ENCODE results near the gene RGS14. TPM values are rescaled to one million over a fixed set of nuclear protein-coding genes. Genes with fewer than 3 reads are reported as not detected.

Gene RGS14, protein sequence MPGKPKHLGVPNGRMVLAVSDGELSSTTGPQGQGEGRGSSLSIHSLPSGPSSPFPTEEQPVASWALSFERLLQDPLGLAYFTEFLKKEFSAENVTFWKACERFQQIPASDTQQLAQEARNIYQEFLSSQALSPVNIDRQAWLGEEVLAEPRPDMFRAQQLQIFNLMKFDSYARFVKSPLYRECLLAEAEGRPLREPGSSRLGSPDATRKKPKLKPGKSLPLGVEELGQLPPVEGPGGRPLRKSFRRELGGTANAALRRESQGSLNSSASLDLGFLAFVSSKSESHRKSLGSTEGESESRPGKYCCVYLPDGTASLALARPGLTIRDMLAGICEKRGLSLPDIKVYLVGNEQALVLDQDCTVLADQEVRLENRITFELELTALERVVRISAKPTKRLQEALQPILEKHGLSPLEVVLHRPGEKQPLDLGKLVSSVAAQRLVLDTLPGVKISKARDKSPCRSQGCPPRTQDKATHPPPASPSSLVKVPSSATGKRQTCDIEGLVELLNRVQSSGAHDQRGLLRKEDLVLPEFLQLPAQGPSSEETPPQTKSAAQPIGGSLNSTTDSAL
- 4.0 and 4.8 TPM in 2 replicates for total RNA-seq (2014; rRNA removed; shearing (Covaris generic))

GRCh38 chr5:177357459-177358351 is at the start of gene RGS14:
Gene RGS14 (plus strand): TSS chr5:177357924. CDS start chr5:177358025, 101 bp downstream.
- no peaks in the 10 kb centered on the region for H3K9me3 ChIP-seq (replicated peaks)
- H3K36me3 ChIP-seq = no peaks in the 10 kb centered on the region
- H3K4me3 ChIP-seq = peak within 1 kb of the TSS; percentile 44
- H3K27me3 ChIP-seq = peaks cover 30% of the 10 kb centered on the region
- H3K4me1 ChIP-seq = peaks cover 8% of the 10 kb centered on the region; the same call in 1 of the 2 replicates
- DNase-seq = peak; percentile 33 to 53
- H3K27ac ChIP-seq = no peak within 1 kb of the TSS

DNA sequence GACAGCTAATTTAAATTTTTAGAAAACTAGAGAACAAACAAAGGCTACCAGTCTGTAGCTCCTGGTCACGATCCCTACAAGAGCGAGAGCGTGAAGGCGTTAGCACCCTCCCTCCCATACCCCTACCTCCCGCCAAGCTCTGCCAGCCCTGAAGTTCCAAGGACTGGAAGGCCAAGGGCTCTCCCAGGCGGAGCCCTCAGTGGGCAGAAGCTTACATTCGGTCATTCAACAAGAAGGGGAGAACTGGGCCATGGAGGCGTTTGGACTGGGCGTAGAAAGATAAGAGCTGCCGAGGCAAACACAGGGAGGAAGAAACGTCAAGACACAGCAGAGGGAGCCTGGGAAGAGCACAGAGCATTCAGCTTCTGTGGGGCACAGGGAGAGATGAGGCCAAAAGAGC is 49.0 kb upstream of the RGS14 start:
- no peak overlapping the region for H3K27ac ChIP-seq
- peaks cover 11% of the 10 kb centered on the region for H3K4me1 ChIP-seq
- peaks cover 29% of the 10 kb centered on the region for H3K36me3 ChIP-seq
- no peak overlapping the region for H3K4me3 ChIP-seq
- no peak for DNase-seq
- no peaks in the 10 kb centered on the region for H3K27me3 ChIP-seq
- H3K9me3 ChIP-seq (replicated peaks) = no peaks in the 10 kb centered on the region

GRCh38 chr5:177309351-177310191 is 48.2 kb upstream of the RGS14 start:
- Histone ChIP-seq H3K36me3 (peaks cover 29% of the 10 kb centered on the region), H3K27ac (0 out of 2 replicates have a peak overlapping the region, but pooled peaks have one; percentile 1), H3K9me3 (replicated peaks) (no peaks in the 10 kb centered on the region), H3K4me1 (peaks cover 11% of the 10 kb centered on the region), H3K4me3 (no peak overlapping the region), H3K27me3 (no peaks in the 10 kb centered on the region)
- DNase-seq = peak; percentile 72 to 85

- H3K27ac ChIP-seq = no peak overlapping the region
- no peak for DNase-seq
- H3K4me3 ChIP-seq = peak overlapping the region; percentile 98
- peaks cover 11% of the 10 kb centered on the region for H3K4me1 ChIP-seq
- no peaks in the 10 kb centered on the region for H3K27me3 ChIP-seq
- peaks cover 26% of the 10 kb centered on the region for H3K36me3 ChIP-seq
- no peaks in the 10 kb centered on the region for H3K9me3 ChIP-seq (replicated peaks)
Observed at GRCh38 chr5:177310332-177310731, 47.4 kb upstream of the RGS14 start.

GRCh38 chr5:177310757-177311391 is 46.9 kb upstream of the RGS14 start:
- Histone ChIP-seq H3K4me1 (peaks cover 11% of the 10 kb centered on the region), H3K4me3 (peak overlapping the region; percentile 98)

DNA sequence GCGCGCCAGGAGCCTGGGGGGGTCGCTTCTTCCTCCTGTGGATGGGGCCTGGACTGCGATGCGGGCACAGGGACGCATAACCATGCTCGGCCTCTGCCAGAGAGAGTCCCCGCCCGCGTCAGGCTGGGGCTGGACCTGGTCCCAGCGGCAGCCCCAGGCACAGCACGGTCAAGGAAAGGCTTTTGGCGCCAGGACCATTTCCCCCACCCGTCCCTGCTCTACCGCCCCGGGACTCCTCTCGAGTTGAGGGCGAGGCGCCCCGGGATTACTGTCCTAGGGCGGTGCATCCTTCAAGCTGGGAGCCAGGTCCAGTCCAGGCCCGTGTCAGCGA is 46.4 kb upstream of the RGS14 start:
- DNase-seq = peak in 1 of 2 experiments; percentile 40
- Histone ChIP-seq H3K27ac (peak overlapping the region; percentile 93), H3K9me3 (replicated peaks) (no peaks in the 10 kb centered on the region), H3K36me3 (peaks cover 16% of the 10 kb centered on the region), H3K27me3 (no peaks in the 10 kb centered on the region), H3K4me1 (peaks cover 11% of the 10 kb centered on the region), H3K4me3 (peak overlapping the region; percentile 98)

More at GRCh38 chr5:177310757-177311391, 46.9 kb upstream of the RGS14 start:
- H3K9me3 ChIP-seq (replicated peaks) = no peaks in the 10 kb centered on the region
- peaks cover 21% of the 10 kb centered on the region for H3K36me3 ChIP-seq
- H3K27me3 ChIP-seq = no peaks in the 10 kb centered on the region
- H3K27ac ChIP-seq = no peak overlapping the region; the same call in 1 of the 2 replicates
- DNase-seq = peak; percentile 59 to 66

- Histone ChIP-seq H3K36me3 (peaks cover 12% of the 10 kb centered on the region), H3K4me3 (peak within 1 kb of the TSS; percentile 98), H3K27me3 (no peaks in the 10 kb centered on the region), H3K27ac (peak within 1 kb of the TSS; percentile 93), H3K9me3 (replicated peaks) (no peaks in the 10 kb centered on the region), H3K4me1 (peaks cover 11% of the 10 kb centered on the region)
- DNase-seq = peak; percentile 99 to 100
Observed at GRCh38 chr5:177311723-177312648, 45.7 kb upstream of the RGS14 start, which contains the start of gene MXD3. Gene MXD3 (minus strand): TSS chr5:177311898. CDS start chr5:177311830, 68 bp downstream.

DNA sequence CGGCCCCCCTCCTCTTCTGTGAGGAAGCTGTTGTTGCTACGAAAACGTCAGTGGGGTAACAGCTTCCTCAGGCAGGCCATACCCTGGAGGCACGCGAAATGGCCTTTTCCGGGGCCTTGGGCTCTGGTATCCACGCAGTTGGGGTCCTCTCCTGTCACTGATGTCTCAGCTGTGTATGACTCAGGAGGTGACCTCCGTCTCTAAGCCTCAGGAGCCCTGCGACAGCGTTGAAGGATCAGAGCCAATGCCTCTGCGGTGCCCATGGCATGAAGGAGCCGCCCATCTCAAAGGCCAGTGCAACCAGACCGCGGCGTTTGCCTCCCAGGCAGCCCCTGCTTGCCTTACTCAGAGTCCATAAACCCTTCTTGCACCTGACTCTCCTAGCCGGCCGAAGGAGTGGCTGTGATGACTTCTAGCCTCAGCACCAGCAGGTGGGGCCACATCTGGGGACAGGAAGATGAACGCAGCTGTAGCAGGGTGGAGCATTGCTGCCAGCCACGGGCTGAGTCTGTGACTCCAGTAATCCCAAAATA is 45.0 kb upstream of the RGS14 start:
- Histone ChIP-seq H3K4me1 (peaks cover 11% of the 10 kb centered on the region), H3K27me3 (no peaks in the 10 kb centered on the region), H3K4me3 (peak overlapping the region; percentile 98), H3K9me3 (replicated peaks) (no peaks in the 10 kb centered on the region), H3K36me3 (peaks cover 9% of the 10 kb centered on the region; the same call in 1 of the 2 replicates), H3K27ac (peak overlapping the region; percentile 93)
- DNase-seq = peak in 1 of 2 experiments; percentile 59

DNA sequence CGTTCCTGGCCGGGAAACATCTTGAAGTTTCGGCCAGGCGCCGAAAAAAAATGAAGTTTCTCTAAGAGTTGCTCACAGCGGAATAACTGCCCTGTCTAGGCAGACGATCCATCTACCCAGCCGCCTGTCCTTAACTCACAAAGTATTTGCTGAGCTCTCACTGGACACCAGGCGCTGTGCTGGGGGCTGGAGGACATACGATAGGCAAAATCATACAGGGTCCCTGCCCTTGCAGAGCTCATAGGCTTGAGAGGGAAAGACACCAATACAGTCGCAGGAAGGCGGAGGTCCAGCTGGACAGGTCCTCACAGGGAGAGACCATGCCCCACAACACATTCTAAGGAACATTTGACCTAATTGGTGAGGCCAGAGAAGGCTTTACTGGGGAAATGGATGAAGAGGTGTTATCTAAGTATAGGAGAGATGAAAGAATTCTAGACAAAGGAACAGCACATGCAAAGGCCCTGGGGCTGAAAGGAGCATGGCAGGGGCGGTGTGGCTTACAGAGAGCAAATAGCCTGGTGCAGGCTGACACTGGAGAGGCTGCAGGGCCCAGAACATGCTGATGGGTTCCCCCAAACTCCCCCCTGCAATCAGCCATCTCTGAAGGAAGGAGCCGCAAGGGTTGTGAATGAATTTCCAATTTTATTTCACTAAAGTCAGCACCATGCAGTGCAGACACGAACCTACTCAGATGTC is 44.0 kb upstream of the RGS14 start:
- H3K4me3 ChIP-seq = no peak overlapping the region
- no peaks in the 10 kb centered on the region for H3K9me3 ChIP-seq (replicated peaks)
- H3K27ac ChIP-seq = no peak overlapping the region
- peaks cover 11% of the 10 kb centered on the region for H3K4me1 ChIP-seq
- no peak for DNase-seq
- peaks cover 9% of the 10 kb centered on the region; the same call in 1 of the 2 replicates for H3K36me3 ChIP-seq
- H3K27me3 ChIP-seq = no peaks in the 10 kb centered on the region

DNA sequence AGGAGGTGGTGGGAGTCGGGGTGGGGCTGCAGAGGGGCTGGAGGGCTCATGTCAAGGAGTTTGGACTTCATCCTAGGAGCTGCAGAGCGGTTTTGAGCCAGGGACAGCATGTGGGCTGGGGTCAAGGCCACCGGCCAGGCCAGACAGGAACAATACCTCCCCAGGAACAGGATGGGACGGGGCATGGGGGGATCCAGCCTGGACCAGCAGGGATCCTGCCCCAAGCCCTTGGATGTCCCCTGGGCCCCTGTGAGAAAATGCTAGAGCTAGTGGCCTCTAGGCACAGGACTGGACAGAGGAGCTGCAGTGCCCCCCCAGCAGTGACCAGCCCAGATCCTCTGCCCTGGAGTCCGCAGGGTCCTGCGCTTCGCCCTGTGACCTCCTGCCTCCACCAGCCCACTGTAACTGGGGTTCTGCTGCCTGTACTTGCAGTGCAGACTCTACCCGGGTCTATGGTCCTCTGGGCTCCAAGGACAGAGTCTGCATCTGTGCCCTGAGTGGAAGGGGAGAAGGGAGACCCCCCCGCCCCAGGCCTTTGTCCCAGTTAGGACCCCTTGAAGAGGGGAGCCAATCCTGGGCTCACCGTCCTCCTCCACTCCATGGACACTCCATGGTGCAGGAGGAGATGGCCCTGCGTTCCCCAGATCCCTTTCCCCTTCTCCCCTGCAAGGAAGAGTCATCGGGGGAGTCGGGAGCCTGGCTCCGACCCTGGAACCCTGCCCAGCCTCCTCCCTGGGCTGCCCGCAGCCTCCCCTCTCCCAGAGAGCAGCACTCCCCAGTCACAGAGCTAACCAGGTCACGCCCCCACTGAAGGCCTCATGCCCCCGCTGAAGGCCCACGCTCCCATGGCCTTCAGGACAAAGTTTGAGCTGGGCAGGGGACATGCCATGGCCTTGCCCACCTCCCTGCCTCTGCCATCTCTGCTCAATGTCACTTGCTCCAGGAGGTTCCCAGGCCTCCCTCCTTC is 43.1 kb upstream of the RGS14 start:
- no peak for DNase-seq
- H3K4me1 ChIP-seq = peaks cover 11% of the 10 kb centered on the region
- H3K27me3 ChIP-seq = no peaks in the 10 kb centered on the region
- H3K27ac ChIP-seq = no peak overlapping the region
- no peaks in the 10 kb centered on the region for H3K9me3 ChIP-seq (replicated peaks)
- H3K4me3 ChIP-seq = no peak overlapping the region
- peaks cover 6% of the 10 kb centered on the region; the same call in 1 of the 2 replicates for H3K36me3 ChIP-seq

DNA sequence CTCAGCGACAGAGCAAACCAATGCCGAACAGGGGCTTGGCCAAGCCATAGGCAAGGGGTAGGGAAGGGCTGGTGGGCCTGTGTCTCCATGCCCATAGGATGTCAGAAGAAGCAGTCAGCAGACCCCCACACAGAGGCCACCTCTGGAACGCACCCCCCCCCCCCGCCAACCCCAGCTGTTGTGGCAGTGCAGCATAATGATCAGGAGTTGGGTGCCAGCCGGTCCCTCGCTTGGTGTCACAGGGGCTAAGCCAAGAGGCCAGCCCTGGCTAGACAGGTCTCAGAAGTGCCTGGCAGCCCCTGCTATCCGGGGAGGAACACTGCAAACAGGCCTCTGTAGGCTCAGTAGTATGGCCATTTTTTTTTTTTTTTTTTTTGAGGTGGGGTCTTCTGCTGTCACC is 42.3 kb upstream of the RGS14 start:
- no peak overlapping the region for H3K27ac ChIP-seq
- no peaks in the 10 kb centered on the region for H3K9me3 ChIP-seq (replicated peaks)
- peaks cover 4% of the 10 kb centered on the region for H3K4me1 ChIP-seq
- no peaks in the 10 kb centered on the region for H3K36me3 ChIP-seq
- H3K27me3 ChIP-seq = no peaks in the 10 kb centered on the region
- no peak overlapping the region for H3K4me3 ChIP-seq
- no peak for DNase-seq
